Measurements from ENCODE around the gene MAD1L1. TPM values are rescaled to one million over a fixed set of nuclear protein-coding genes. Genes with fewer than 3 reads are reported as not detected.

MAD1L1 gene
- total and polyA plus RNA-seq, 2 of the 13 experiments (the other 11 are each of a cell fraction or from before 2014, with no cell fraction given) = 17.4 to 64.7 TPM

DNA sequence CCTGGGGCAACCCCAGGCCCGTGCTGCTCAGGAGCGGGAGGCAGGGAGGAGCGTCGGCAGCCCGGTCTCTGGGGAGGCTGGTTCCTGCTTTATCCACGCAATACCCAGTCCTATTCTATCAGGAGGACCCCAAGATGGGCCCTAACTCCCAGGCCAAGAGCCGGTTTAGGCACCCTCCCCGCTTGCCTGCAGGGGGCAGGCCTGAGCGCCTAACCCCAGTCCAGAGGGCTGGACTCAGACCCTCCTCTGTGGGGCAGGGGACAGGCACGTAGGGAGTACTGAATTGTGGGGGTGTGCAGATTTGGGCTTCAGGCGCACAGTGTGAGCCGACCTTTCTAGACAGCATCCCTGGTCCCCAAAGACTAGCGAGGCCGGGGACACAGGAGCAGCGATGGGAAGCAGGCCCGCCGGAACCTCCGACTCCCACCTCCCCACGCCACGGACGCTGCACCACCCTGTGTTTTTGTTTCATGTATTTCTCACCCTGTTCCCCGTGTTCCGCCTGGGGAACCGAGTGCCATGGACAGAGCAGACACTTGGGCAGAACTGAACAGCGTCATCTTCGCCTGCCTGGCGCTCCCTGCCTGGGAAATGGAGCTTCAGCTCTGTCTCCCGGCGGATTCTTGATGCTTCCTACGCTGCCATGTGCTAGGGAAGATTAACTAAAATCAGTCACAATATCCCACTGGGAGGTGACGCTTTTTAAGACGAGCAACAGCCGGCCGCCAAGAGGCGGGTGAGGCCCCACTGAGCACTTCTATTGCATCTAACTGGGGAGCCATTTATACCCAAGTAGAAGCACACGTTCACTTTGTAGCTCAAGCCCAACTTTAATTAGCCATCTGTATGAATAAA, 14.6 kb upstream of the MAD1L1 start:
- no peaks in the 10 kb centered on the region for H4K20me1 ChIP-seq (ENCODE audit: insufficient read depth, low read length)
- no peak overlapping the region for H3K27ac ChIP-seq (ENCODE audit: extremely low read length, insufficient read depth, low read length)
- peaks cover 2% of the 10 kb centered on the region for H3K79me2 ChIP-seq (ENCODE audit: insufficient read depth, low read length)
- no peaks in the 10 kb centered on the region; a peak in 1 of 5 replicates for H3K36me3 ChIP-seq (replicated peaks in 1 of 2; ENCODE audit: control insufficient read depth in 1 of 2, insufficient read depth in 2 of 2, low read length in 2 of 2)
- H3K9me3 ChIP-seq (ENCODE audit: low read length) = no peaks in the 10 kb centered on the region
- peaks cover 27% of the 10 kb centered on the region for H3K4me1 ChIP-seq (ENCODE audit: insufficient read depth, low read length)
- 83% methylated on average over 33 of the region's 36 CpGs for WGBS (ENCODE audit: low lambda C conversion rate)
- no peak overlapping the region for H3K4me3 ChIP-seq (replicated peaks in 1 of 3; ENCODE audit: insufficient read depth in 1 of 3, low read depth in 2 of 3, low read length in 3 of 3)
- ChIA-PET CTCF (ENCODE audit: low intra/inter-chr PET ratio, low total read pairs) (interaction anchor here (1.8 kb wide), 1 partner anchor 100 kb away, joined by 12 read pairs; no protein-coding TSS in a partner anchor), POLR2A (no interaction called here)
- no peak overlapping the region for H3K4me2 ChIP-seq (ENCODE audit: low read depth, low read length)
- no peak overlapping the region for H2AFZ ChIP-seq (ENCODE audit: low read length)
- FAIRE-seq = no peak
- no peaks in the 10 kb centered on the region; a peak in 1 of 5 replicates for H3K27me3 ChIP-seq (ENCODE audit: control insufficient read depth in 1 of 2, insufficient read depth in 2 of 2, low read length in 2 of 2)
- intact Hi-C loops (cut with micrococcal nuclease; ENCODE audit: unreplicated experiment) (loop anchor here (1.0 to 10.0 kb wide), 2 partner anchors 19 to 67 kb away; partner anchors contain the start of gene SNX8), in situ Hi-C loops (cut with HindIII; ENCODE audit: extremely low pct_ligation_motif_present, low pct_unique_long_range_greater_than_20kb) (no loop called here)
- no peak overlapping the region for H3K9ac ChIP-seq (ENCODE audit: insufficient read depth, low read depth, low read length)
- ATAC-seq = peak; percentile 73
- no TSS peak for BruUV-seq (replicated peaks)
- no peak for DNase-seq (ENCODE audit: low spot score)
- TF ChIP-seq AKAP8 (CRISPR knock-in tag; IDR thresholded peaks at IDR 0.05) (peak; percentile 37; the same call in 1 of the 2 replicates), ATF1 (CRISPR knock-in tag; IDR thresholded peaks at IDR 0.05) (no peak), TBX3 (IDR thresholded peaks at IDR 0.05; ENCODE audit: borderline replicate concordance) (no peak), ZNF883 (CRISPR knock-in tag; IDR thresholded peaks at IDR 0.05; ENCODE audit: not compliant biosample characterization) (peak; percentile 46), ZNF788 (CRISPR knock-in tag; IDR thresholded peaks at IDR 0.05; ENCODE audit: borderline replicate concordance) (no peak), TSC22D2 (CRISPR knock-in tag; IDR thresholded peaks at IDR 0.05; ENCODE audit: borderline replicate concordance) (no peak), SALL1 (CRISPR knock-in tag; IDR thresholded peaks at IDR 0.05) (peak; percentile 21; the same call in 1 of the 2 replicates), EZH2 (conservative IDR thresholded peaks at IDR 0.05; ENCODE audit: low read depth, low read length) (no peak), HMG20B (CRISPR knock-in tag; conservative IDR thresholded peaks at IDR 0.05) (no peak)
- TF ChIP-seq, protein P1, sequence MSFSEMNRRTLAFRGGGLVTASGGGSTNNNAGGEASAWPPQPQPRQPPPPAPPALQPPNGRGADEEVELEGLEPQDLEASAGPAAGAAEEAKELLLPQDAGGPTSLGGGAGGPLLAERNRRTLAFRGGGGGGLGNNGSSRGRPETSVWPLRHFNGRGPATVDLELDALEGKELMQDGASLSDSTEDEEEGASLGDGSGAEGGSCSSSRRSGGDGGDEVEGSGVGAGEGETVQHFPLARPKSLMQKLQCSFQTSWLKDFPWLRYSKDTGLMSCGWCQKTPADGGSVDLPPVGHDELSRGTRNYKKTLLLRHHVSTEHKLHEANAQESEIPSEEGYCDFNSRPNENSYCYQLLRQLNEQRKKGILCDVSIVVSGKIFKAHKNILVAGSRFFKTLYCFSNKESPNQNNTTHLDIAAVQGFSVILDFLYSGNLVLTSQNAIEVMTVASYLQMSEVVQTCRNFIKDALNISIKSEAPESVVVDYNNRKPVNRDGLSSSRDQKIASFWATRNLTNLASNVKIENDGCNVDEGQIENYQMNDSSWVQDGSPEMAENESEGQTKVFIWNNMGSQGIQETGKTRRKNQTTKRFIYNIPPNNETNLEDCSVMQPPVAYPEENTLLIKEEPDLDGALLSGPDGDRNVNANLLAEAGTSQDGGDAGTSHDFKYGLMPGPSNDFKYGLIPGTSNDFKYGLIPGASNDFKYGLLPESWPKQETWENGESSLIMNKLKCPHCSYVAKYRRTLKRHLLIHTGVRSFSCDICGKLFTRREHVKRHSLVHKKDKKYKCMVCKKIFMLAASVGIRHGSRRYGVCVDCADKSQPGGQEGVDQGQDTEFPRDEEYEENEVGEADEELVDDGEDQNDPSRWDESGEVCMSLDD (CRISPR knock-in tag; IDR thresholded peaks at IDR 0.05; ENCODE audit: borderline replicate concordance) = no peak
- TF ChIP-seq, protein P2, sequence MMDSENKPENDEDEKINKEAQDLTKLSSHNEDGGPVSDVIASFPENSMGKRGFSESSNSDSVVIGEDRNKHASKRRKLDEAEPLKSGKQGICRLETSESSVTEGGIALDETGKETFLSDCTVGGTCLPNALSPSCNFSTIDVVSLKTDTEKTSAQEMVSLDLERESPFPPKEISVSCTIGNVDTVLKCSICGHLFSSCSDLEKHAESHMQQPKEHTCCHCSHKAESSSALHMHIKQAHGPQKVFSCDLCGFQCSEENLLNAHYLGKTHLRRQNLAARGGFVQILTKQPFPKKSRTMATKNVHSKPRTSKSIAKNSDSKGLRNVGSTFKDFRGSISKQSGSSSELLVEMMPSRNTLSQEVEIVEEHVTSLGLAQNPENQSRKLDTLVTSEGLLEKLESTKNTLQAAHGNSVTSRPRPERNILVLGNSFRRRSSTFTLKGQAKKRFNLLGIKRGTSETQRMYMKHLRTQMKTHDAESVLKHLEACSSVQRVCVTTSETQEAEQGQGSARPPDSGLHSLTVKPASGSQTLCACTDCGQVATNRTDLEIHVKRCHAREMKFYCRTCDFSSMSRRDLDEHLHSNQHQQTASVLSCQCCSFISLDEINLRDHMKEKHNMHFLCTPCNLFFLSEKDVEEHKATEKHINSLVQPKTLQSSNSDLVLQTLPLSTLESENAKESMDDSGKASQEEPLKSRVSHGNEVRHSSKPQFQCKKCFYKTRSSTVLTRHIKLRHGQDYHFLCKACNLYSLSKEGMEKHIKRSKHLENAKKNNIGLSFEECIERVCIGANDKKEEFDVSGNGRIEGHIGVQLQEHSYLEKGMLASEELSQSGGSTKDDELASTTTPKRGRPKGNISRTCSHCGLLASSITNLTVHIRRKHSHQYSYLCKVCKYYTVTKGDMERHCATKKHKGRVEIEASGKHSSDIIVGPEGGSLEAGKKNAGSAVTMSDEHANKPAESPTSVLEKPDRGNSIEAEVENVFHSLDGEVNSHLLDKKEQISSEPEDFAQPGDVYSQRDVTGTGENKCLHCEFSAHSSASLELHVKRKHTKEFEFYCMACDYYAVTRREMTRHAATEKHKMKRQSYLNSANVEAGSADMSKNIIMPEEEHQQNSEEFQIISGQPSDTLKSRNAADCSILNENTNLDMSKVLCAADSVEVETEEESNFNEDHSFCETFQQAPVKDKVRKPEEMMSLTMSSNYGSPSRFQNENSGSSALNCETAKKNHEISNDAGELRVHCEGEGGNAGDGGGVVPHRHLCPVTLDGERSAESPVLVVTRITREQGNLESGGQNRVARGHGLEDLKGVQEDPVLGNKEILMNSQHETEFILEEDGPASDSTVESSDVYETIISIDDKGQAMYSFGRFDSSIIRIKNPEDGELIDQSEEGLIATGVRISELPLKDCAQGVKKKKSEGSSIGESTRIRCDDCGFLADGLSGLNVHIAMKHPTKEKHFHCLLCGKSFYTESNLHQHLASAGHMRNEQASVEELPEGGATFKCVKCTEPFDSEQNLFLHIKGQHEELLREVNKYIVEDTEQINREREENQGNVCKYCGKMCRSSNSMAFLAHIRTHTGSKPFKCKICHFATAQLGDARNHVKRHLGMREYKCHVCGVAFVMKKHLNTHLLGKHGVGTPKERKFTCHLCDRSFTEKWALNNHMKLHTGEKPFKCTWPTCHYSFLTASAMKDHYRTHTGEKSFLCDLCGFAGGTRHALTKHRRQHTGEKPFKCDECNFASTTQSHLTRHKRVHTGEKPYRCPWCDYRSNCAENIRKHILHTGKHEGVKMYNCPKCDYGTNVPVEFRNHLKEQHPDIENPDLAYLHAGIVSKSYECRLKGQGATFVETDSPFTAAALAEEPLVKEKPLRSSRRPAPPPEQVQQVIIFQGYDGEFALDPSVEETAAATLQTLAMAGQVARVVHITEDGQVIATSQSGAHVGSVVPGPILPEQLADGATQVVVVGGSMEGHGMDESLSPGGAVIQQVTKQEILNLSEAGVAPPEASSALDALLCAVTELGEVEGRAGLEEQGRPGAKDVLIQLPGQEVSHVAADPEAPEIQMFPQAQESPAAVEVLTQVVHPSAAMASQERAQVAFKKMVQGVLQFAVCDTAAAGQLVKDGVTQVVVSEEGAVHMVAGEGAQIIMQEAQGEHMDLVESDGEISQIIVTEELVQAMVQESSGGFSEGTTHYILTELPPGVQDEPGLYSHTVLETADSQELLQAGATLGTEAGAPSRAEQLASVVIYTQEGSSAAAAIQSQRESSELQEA (CRISPR knock-in tag; IDR thresholded peaks at IDR 0.05; ENCODE audit: not compliant biosample characterization) = peak; percentile 39

Data from HepG2 (cell line).